HG03095 (cell line): ENCODE data around the gene RAMP1.

Experiments used
- ATAC-seq: cut with Tn5 transposase; IDR thresholded peaks from one replicate; pipeline ENCODE4 v1.9.1; 2021; ENCODE audit warnings: moderate library complexity; ENCODE audit not compliant: unreplicated experiment

Gene RAMP1

GRCh38 chr2:237876061-237876526 lies 16.7 kb downstream of the RAMP1 start:
- ATAC-seq = no peak

DNA sequence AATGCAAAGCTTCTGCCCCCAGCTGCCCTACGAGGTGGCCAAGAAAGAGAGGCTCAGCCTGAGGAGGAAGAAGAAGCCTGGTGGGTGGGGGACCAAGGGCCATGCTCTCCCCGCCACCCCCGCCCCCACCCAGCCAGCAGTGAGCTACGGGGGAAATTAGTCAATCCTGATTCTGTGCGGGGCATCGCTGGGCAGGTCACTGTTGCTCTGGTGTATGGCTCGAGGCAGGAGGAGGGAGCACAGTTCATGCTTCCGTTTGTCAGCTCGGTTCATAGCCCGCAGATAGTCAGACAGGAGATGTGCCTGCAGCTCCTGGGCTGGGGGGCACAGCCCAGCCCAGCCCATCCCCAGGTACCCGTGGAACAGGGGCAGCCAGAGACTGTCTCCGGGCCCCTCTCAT lies 17.1 kb downstream of the RAMP1 start:
- no peak for ATAC-seq

GRCh38 chr2:237876951-237877491 lies 17.6 kb downstream of the RAMP1 start:
- no peak for ATAC-seq

DNA sequence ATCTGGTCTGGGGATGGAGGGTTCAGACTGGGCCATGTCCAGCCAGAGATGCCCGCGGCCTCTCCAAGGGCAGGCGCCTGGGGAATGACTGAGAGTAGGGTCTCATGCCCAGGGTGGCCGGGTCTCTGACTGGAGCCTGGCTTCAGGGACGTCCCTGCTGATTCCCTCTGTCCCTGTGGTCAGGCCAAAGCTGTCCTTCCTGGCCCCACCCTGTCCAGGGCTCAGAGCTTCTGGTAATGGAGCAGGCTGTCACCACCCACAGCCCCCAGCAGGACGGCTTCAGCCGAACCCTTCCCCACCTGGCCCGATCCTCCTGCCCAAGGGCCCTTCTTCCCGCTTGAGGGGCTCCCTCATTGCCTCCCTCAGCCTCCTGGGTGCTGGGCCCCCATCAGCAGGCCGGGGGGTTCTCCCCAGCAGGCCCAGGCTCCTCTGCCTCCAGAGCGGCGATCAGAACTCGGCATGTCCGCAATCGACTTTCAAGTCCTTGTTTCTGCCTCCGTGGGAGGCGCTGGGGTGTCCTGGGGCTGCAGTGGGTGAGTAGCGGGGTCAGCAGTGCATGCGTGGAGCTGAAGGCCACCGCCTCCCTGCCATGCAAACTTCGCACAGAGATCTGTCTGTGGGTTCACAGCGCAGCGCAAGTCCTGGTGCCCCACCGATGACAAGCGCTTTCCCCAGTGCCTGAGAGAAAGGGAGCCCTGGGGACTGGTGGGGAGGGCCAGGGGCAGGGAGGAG lies 18.3 kb downstream of the RAMP1 start:
- ATAC-seq = no peak

- no peak for ATAC-seq
Observed at GRCh38 chr2:237878321-237879057, 19.1 kb downstream of the RAMP1 start.

DNA sequence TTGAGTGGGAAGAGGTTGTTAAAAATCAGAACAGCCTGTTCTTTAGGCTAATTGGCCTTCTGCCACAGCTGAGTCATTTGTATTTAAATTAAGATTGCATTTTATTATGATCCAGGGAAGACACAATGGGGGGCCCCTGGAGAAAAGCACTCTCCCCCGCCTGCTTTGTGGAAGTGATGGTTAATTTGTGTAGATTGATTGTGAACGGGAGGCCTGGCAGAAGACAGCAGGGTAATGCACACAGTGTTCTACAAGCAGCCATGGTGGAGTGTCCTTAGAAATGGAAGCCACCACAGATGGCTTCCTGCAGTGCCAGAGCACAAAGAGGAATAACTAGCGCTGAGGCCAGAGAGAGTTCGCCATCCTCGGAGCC lies 19.6 kb downstream of the RAMP1 start:
- ATAC-seq = no peak

DNA sequence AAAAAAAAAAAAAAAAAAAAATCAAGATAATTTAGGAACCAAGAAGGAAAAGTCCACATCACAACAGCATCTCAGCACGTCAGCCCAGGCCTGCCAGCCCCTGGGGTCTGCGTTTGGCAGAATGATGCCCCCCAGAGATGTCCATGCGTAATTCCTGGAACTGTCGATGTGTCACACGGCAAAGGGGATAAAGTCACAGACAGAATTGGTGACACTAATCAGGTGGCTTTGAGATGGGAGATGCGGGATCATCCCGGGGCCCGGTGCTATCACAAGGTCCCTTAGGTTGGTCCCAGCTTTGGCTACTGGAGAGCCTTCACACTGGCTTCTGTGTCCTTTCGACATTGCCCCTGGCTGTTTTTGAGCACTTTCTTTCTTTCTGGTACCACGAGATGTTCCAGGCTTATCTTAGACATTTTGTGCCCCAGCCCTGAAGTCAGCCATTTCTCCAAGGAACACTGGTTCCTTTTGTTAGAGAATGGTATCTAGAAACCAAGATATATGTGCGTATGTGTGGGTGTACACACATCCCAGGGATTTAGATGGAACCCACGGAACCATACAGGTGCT lies 20.7 kb downstream of the RAMP1 start:
- no peak for ATAC-seq

GRCh38 chr2:237882510-237883481 lies 23.4 kb downstream of the RAMP1 start:
- ATAC-seq = no peak

GRCh38 chr2:237883951-237884446 lies 24.6 kb downstream of the RAMP1 start:
- ATAC-seq = no peak

GRCh38 chr2:237884681-237885080 lies 25.3 kb downstream of the RAMP1 start:
- ATAC-seq = no peak

DNA sequence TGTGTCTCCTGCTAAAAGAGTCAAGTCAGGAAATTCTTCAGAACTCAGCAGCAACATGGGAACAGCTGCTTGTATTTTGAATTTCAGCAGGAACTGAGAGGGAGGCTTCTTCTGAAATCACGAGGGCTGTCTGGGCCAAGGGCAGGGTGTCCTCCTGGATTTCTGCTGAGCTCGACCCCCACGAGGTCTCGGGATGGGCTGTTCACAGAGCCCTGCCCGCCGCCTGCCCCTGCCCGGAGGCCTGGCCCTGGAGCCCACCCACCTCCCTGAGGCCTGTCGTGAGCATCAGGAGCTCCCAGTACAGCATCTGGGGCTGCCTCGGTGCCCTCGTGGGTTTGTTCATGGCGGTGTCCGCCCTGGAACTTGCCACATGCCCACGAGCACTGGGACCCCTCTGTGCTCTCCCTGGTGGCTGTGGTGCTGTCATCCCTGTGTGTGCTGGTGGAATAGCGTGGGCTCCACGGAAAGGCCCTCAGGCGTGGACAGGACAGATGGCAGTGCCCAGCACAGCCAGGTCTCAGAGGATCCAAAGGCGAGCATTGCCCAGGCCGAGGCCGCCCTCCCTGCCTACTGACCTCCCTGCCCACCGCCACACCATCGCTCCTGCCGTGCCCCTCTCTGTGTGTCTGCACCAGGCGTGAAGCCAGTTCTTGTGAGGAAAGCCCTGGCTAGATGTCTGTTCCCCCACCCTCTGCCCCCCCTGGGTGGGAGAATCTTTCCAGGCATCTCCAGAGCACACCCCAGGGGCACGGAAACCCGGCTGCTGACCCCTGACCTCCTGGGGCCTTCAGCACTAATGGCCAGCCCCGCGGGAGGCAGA lies 25.9 kb downstream of the RAMP1 start:
- no peak for ATAC-seq

- ATAC-seq = no peak
Observed at GRCh38 chr2:237885931-237886684, 26.7 kb downstream of the RAMP1 start.

GRCh38 chr2:237886685-237887481 lies 27.5 kb downstream of the RAMP1 start:
- no peak for ATAC-seq

DNA sequence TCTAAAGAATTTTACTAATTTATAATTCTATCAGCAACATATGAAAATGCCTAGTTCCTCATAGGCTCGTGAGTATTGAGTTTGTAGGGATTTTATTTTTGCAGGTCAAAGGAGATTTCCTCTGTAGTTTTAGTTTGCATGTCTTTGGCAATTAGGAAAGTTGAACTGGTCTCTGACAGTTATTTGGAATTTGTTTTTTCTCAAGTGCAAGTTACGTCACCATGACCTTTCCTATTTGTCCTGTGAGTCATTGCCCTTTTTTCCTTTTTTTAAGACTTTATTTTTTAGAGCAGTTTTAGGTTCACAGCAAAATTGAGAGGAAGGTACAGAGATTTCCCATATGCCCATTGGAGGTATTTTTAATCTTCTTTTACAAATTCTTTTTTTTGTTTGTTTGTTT lies 29.0 kb downstream of the RAMP1 start:
- ATAC-seq = no peak

DNA sequence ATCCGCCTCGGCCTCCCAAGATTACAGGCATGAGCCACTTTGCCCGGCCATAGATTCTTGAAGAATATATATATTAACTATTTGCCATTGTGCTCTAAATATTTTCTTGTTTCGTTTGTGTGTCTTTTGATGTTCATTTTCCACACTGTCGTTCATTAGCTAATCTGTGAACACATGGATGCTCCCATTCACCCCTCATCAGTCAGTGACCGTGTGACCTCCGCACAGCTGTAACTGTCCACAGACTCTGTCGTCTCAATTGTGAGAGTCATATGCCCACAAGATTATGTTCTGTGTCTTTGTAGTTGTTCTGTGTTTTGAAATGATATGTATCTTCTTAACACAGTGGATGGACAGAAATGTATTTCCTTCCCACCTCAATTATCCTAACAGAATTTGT lies 29.6 kb downstream of the RAMP1 start:
- no peak for ATAC-seq

GRCh38 chr2:237889811-237890210 lies 30.4 kb downstream of the RAMP1 start:
- ATAC-seq = no peak

DNA sequence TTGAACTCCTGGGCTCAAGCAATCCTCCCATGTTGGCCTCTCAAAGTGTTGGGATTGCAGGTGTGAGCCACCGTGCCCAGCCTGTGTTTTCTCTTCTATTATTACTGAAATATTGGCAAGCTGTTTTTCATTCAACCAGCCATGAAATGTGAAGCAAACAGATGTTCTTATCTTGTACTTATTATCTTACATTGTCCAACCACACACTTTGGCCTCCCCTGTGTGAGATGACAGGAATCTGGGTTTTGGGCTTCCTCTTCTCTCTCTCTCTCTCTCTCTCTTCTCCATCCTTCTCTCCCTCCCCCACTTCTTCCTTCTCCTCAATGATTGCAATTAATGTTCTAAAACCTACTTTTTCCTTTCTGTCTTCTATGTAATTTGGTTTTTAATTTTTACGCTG lies 33.1 kb downstream of the RAMP1 start:
- ATAC-seq = no peak

DNA sequence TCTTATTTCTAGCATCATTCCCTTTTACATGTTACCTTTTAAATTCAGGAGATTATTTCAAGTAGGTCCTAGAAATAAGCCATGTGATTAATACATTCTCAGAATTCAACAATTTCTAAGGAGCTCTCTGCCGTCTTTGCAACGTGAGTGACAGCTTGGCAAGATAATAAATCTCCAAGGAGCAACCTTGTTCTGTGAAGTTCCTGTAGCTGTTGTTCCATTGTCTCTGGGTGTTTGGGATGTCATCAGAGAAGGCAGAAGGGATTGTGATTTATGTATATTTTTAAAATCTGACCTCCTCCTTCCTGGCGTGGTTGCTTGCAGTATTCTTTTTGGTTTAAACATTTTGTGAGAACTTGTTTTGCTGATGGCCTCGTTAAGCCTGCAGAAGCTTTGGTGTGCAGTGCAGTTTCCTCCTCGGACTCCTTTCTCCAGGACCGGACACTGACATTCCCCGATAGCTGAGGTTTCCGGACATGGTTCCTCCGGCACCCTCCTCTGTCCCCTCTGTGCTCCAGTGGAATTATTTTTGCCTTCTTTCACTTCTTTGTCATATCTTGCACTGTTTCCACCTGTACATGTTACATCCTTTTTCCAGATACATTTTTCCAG lies 33.7 kb downstream of the RAMP1 start:
- ATAC-seq = no peak
